HEK293 (cell line): ENCODE data around the gene B3GALT5.

Experiments used
- CTCF ChIA-PET: fragments of 350-600 bp; formaldehyde crosslinking; extraction: SDS; loops from one replicate; lab custom pipeline; 2021; ENCODE audit warnings: antibody characterized with exemption; lab: Yijun Ruan, JAX
- POLR2A ChIA-PET: fragments of 300-600 bp; formaldehyde crosslinking; extraction: SDS; loops from one replicate; lab custom pipeline; 2020; ENCODE audit warnings: antibody characterized with exemption, inconsistent platforms; lab: Yijun Ruan, JAX
- H3K27ac ChIP-seq: fragments of 200-500 bp; sonication (Bioruptor generic); 2 replicates; pipeline ENCODE4 v1.5.1; 2014; ENCODE audit warnings: low read depth, low read length, control low read depth, inconsistent platforms; ENCODE audit errors: extremely low read depth
- H3K36me3 ChIP-seq, 2 experiments: fragments of 200-500 bp in 1 of 2; sonication (Bioruptor generic) in 1 of 2; 1 replicate in 1 of 2; 2 replicates in 1 of 2; pipeline ENCODE4 v1.5.1; 2014 to 2017; ENCODE audit warnings: inconsistent platforms in 2 of 2, low read length in 2 of 2; ENCODE audit not compliant: control insufficient read depth in 2 of 2, insufficient read depth in 1 of 2
- H3K4me1 ChIP-seq: fragments of 200-500 bp; sonication (Bioruptor generic); 2 replicates; pipeline ENCODE4 v1.5.1; 2014; ENCODE audit warnings: mild to moderate bottlenecking, low read length, inconsistent platforms; ENCODE audit not compliant: control insufficient read depth, insufficient read depth
- H3K4me3 ChIP-seq: 2 replicates; pipeline ENCODE4 v1.5.1; 2011; ENCODE audit warnings: low read depth, mild to moderate bottlenecking, control low read depth, low read length, moderate library complexity
- H3K9me3 ChIP-seq: fragments of 200-500 bp; sonication (Bioruptor generic); 2 replicates; pipeline ENCODE4 v1.5.1; 2014; ENCODE audit warnings: low read depth, low read length, inconsistent platforms; ENCODE audit not compliant: control insufficient read depth, insufficient read depth
- GLIS2 ChIP-seq: fragments of 450-650 bp; formaldehyde crosslinking; IDR thresholded peaks from 2 replicates; pipeline ENCODE4 v1.5.1; 2016; ENCODE audit warnings: missing biosample characterization, missing genetic modification characterization
- IKZF3 ChIP-seq: fragments of 450-650 bp; IDR thresholded peaks from 2 replicates; pipeline ENCODE4 v1.5.0; 2018; ENCODE audit warnings: missing biosample characterization, mild to moderate bottlenecking, missing genetic modification characterization, moderate library complexity
- KLF8 ChIP-seq: fragments of 450-650 bp; formaldehyde crosslinking; IDR thresholded peaks from 2 replicates; pipeline ENCODE4 v1.5.1; 2016; ENCODE audit warnings: missing biosample characterization, missing genetic modification characterization
- PRDM1 ChIP-seq: fragments of 450-650 bp; formaldehyde crosslinking; IDR thresholded peaks from 2 replicates; pipeline ENCODE4; 2016; ENCODE audit warnings: missing biosample characterization, missing genetic modification characterization
- YY1 ChIP-seq: fragments of 450-650 bp; formaldehyde crosslinking; IDR thresholded peaks from 2 replicates; pipeline ENCODE4 v1.5.1; 2018; ENCODE audit warnings: missing biosample characterization, missing genetic modification characterization
- ZBTB11 ChIP-seq: fragments of 450-650 bp; formaldehyde crosslinking; conservative IDR thresholded peaks from 2 replicates; pipeline ENCODE4 v1.5.1; 2016; ENCODE audit warnings: low read depth, missing biosample characterization, missing genetic modification characterization
- ZEB2 ChIP-seq: fragments of 450-650 bp; formaldehyde crosslinking; IDR thresholded peaks from 2 replicates; pipeline ENCODE4 v1.5.1; 2016; ENCODE audit warnings: missing biosample characterization, missing genetic modification characterization
- ZIC2 ChIP-seq: fragments of 450-650 bp; formaldehyde crosslinking; IDR thresholded peaks from 2 replicates; pipeline ENCODE4 v1.5.1; 2016; ENCODE audit warnings: missing biosample characterization, missing genetic modification characterization
- ZNF138 ChIP-seq: fragments of 450-650 bp; formaldehyde crosslinking; IDR thresholded peaks from 2 replicates; pipeline ENCODE4 v1.5.1; 2016; ENCODE audit warnings: missing biosample characterization, missing genetic modification characterization, borderline replicate concordance
- ZNF155 ChIP-seq: fragments of 450-650 bp; formaldehyde crosslinking; IDR thresholded peaks from 2 replicates; pipeline ENCODE4 v1.5.1; 2016; ENCODE audit warnings: missing biosample characterization, missing genetic modification characterization
- ZNF19 ChIP-seq: fragments of 450-650 bp; formaldehyde crosslinking; IDR thresholded peaks from 2 replicates; pipeline ENCODE4; 2016; ENCODE audit warnings: missing biosample characterization, missing genetic modification characterization, low read depth
- ZNF248 ChIP-seq: fragments of 450-650 bp; formaldehyde crosslinking; IDR thresholded peaks from 2 replicates; pipeline ENCODE4 v1.5.1; 2017; ENCODE audit warnings: missing biosample characterization, missing genetic modification characterization
- ZNF324 ChIP-seq: fragments of 450-650 bp; formaldehyde crosslinking; IDR thresholded peaks from 2 replicates; pipeline ENCODE4 v1.5.1; 2016; ENCODE audit warnings: missing biosample characterization, missing genetic modification characterization
- ZNF391 ChIP-seq: fragments of 450-650 bp; formaldehyde crosslinking; IDR thresholded peaks from 2 replicates; pipeline ENCODE4 v1.5.1; 2016; ENCODE audit warnings: low read depth, missing biosample characterization, missing genetic modification characterization, borderline replicate concordance
- ZNF433 ChIP-seq: fragments of 450-650 bp; formaldehyde crosslinking; IDR thresholded peaks from 2 replicates; pipeline ENCODE4 v1.5.1; 2016; ENCODE audit warnings: missing biosample characterization, missing genetic modification characterization, low read depth
- ZNF518A ChIP-seq: fragments of 450-650 bp; formaldehyde crosslinking; conservative IDR thresholded peaks from 2 replicates; pipeline ENCODE4 v1.5.1; 2016; ENCODE audit warnings: low read depth, missing biosample characterization, missing genetic modification characterization
- ZNF548 ChIP-seq: fragments of 450-650 bp; formaldehyde crosslinking; IDR thresholded peaks from 2 replicates; pipeline ENCODE4 v1.5.1; 2016; ENCODE audit warnings: missing biosample characterization, missing genetic modification characterization
- ZNF76 ChIP-seq: fragments of 450-650 bp; formaldehyde crosslinking; IDR thresholded peaks from 2 replicates; pipeline ENCODE4; 2016; ENCODE audit warnings: low read depth, missing biosample characterization, missing genetic modification characterization, borderline replicate concordance
- TF ChIP-seq, protein P1 (sequence below): fragments of 450-650 bp; formaldehyde crosslinking; IDR thresholded peaks from 2 replicates; pipeline ENCODE4 v1.5.1; 2016; ENCODE audit warnings: missing biosample characterization, missing genetic modification characterization

B3GALT5 gene

DNA sequence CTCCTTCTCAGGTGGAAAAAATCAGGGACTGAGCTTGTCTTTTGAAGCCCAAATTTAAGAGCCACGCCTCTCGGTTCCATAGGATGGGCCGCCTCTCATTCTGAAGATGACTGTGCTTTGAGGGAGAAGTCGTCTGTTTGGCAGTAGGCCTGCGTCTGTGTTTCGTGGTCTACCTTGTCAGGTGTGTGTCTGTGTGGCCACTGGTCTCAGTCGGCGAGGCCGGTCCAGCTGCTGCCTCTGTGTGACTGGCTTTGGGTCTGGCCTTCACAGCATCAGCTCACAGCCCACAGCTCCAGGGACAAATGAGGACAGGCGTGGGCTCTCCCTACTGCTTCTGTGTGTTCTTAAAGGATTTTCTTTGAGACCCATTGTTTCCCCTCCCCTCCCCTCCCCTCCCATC, 50.3 kb downstream of the B3GALT5 start:
- POLR2A ChIA-PET, result no interaction called here
- TF ChIP-seq YY1 (tag by site-specific recombination), result no peak
- TF ChIP-seq ZNF248 (tag by site-specific recombination), result no peak
- no peak for TF ChIP-seq ZNF324 (tag by site-specific recombination)
- TF ChIP-seq, protein P1, sequence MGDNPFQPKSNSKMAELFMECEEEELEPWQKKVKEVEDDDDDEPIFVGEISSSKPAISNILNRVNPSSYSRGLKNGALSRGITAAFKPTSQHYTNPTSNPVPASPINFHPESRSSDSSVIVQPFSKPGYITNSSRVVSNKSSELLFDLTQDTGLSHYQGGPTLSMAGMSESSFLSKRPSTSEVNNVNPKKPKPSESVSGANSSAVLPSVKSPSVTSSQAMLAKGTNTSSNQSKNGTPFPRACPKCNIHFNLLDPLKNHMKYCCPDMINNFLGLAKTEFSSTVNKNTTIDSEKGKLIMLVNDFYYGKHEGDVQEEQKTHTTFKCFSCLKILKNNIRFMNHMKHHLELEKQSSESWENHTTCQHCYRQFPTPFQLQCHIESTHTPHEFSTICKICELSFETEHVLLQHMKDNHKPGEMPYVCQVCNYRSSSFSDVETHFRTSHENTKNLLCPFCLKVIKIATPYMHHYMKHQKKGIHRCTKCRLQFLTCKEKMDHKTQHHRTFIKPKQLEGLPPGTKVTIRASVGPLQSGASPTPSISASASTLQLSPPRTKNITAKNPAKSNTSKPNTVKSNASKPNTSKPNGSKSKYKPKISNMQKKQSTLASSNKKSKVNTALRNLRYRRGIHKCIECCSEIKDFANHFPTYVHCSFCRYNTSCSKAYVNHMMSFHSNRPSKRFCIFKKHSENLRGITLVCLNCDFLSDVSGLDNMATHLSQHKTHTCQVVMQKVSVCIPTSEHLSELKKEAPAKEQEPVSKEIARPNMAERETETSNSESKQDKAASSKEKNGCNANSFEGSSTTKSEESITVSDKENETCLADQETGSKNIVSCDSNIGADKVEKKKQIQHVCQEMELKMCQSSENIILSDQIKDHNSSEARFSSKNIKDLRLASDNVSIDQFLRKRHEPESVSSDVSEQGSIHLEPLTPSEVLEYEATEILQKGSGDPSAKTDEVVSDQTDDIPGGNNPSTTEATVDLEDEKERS, result no peak
- TF ChIP-seq ZNF433 (tag by site-specific recombination), result no peak
- TF ChIP-seq ZNF76 (tag by site-specific recombination), result no peak
- TF ChIP-seq IKZF3 (tag by site-specific recombination), result no peak
- TF ChIP-seq ZEB2 (tag by site-specific recombination), result no peak
- TF ChIP-seq ZNF548 (tag by site-specific recombination), result no peak
- TF ChIP-seq PRDM1, result no peak
- TF ChIP-seq ZBTB11 (tag by site-specific recombination), result no peak
- Histone ChIP-seq H3K27ac (no peak overlapping the region), H3K4me1 (peaks cover 3% of the 10 kb centered on the region; the same call in 1 of the 2 replicates), H3K4me3 (no peak overlapping the region), H3K36me3 (no peaks in the 10 kb centered on the region), H3K9me3 (no peaks in the 10 kb centered on the region)
- CTCF ChIA-PET, result no interaction called here

GRCh38 chr21:39663742-39664492, 51.2 kb downstream of the B3GALT5 start:
- CTCF ChIA-PET, result interaction anchor here (0.6 kb wide), 1 partner anchor 147 kb away, joined by 3 read pairs; no protein-coding TSS in a partner anchor
- POLR2A ChIA-PET, result no interaction called here
- Histone ChIP-seq H3K4me1 (peaks cover 3% of the 10 kb centered on the region; the same call in 1 of the 2 replicates), H3K36me3 (no peaks in the 10 kb centered on the region), H3K9me3 (no peaks in the 10 kb centered on the region), H3K27ac (no peak overlapping the region), H3K4me3 (no peak overlapping the region)
- TF ChIP-seq IKZF3 (tag by site-specific recombination) (no peak), ZNF391 (tag by site-specific recombination) (no peak), ZIC2 (tag by site-specific recombination) (peak; percentile 85)

DNA sequence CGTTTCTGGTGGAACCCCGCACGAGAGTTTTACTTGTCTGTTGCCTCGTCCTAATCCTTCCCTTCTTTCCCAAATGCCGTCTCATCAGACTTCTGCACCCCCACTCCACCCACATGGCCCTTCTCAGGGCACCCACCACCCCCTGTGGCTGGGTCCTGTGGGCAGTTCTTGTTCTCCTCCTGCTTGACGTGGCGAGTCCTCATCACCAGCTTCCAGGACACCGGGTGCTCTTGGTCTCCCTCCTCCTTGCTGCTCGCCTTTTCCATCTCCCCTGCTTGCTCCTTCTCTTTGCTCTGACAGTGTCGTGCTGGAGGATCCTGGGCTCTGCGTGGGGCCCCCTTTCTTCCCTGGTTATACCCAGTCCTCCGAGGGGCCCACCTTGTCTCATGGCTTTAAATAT, 51.8 kb downstream of the B3GALT5 start:
- no peak overlapping the region for H3K4me3 ChIP-seq
- H3K36me3 ChIP-seq, result no peaks in the 10 kb centered on the region
- POLR2A ChIA-PET, result no interaction called here
- H3K9me3 ChIP-seq, result no peaks in the 10 kb centered on the region
- no peak overlapping the region for H3K27ac ChIP-seq
- H3K4me1 ChIP-seq, result peaks cover 3% of the 10 kb centered on the region; the same call in 1 of the 2 replicates
- CTCF ChIA-PET, result no interaction called here
- TF ChIP-seq GLIS2 (tag by site-specific recombination) (no peak), ZNF155 (tag by site-specific recombination) (no peak), ZNF138 (tag by site-specific recombination) (no peak), ZNF19 (tag by site-specific recombination) (no peak), KLF8 (tag by site-specific recombination) (no peak), ZNF518A (tag by site-specific recombination) (no peak)
